GM08714 (cell line): ENCODE measurements around the gene MATN1.
"Not testable (repeated sequence)": the region's sequence is repeated elsewhere in the genome, so short reads cannot be mapped to it uniquely, and the experiment has no call there.

Experiments used
- H3K4me3 ChIP-seq: fragments of 200-500 bp; sonication (Bioruptor generic); 2 replicates; pipeline ENCODE4 v1.5.1; 2014; ENCODE audit warnings: mild to moderate bottlenecking, low read length, inconsistent platforms
- ZNF274 ChIP-seq: IDR thresholded peaks from 2 replicates; pipeline ENCODE4 v1.6.1; 2012; ENCODE audit warnings: mild to moderate bottlenecking, low read depth, low read length

Gene MATN1

GRCh38 chr1:30688920-30689794, 34.2 kb downstream of the MATN1 start:
- H3K4me3 ChIP-seq = no peak overlapping the region
- TF ChIP-seq ZNF274 = no peak

GRCh38 chr1:30688516-30688915, 34.9 kb downstream of the MATN1 start:
- not testable (repeated sequence) for H3K4me3 ChIP-seq

GRCh38 chr1:30687886-30688285, 35.5 kb downstream of the MATN1 start:
- no peak for TF ChIP-seq ZNF274

GRCh38 chr1:30686236-30686935, 37.0 kb downstream of the MATN1 start:
- no peak overlapping the region for H3K4me3 ChIP-seq
- TF ChIP-seq ZNF274 = no peak

More at GRCh38 chr1:30687886-30688285, 35.5 kb downstream of the MATN1 start:
- no peak overlapping the region for H3K4me3 ChIP-seq

GRCh38 chr1:30685796-30686165, 37.6 kb downstream of the MATN1 start:
- no peak overlapping the region for H3K4me3 ChIP-seq
- TF ChIP-seq ZNF274 = no peak

- no peak overlapping the region for H3K4me3 ChIP-seq
- no peak for TF ChIP-seq ZNF274
Observed at GRCh38 chr1:30684881-30685795, 38.2 kb downstream of the MATN1 start.

GRCh38 chr1:30684259-30684658, 39.1 kb downstream of the MATN1 start:
- H3K4me3 ChIP-seq = no peak overlapping the region
- no peak for TF ChIP-seq ZNF274

- H3K4me3 ChIP-seq = no peak overlapping the region
- no peak for TF ChIP-seq ZNF274
Observed at GRCh38 chr1:30683699-30684098, 39.7 kb downstream of the MATN1 start.

- TF ChIP-seq ZNF274 = no peak
- no peak overlapping the region for H3K4me3 ChIP-seq
Observed at GRCh38 chr1:30682396-30683275, 40.7 kb downstream of the MATN1 start.

- no peak for TF ChIP-seq ZNF274
- H3K4me3 ChIP-seq = no peak overlapping the region
Observed at GRCh38 chr1:30681782-30682181, 41.6 kb downstream of the MATN1 start.

- no peak for TF ChIP-seq ZNF274
- no peak overlapping the region for H3K4me3 ChIP-seq
Observed at GRCh38 chr1:30680879-30681278, 42.5 kb downstream of the MATN1 start.

GRCh38 chr1:30680429-30680828, 43.0 kb downstream of the MATN1 start:
- H3K4me3 ChIP-seq = no peak overlapping the region
- no peak for TF ChIP-seq ZNF274

GRCh38 chr1:30679976-30680305, 43.4 kb downstream of the MATN1 start:
- no peak for TF ChIP-seq ZNF274
- no peak overlapping the region for H3K4me3 ChIP-seq
